ENCODE results near the gene MTRF1L. TPM values are rescaled to one million over a fixed set of nuclear protein-coding genes. Genes with fewer than 3 reads are reported as not detected.

The MTRF1L gene
- total RNA-seq, 1 experiment from 2014 or later: 26.5 TPM

GRCh38 chr6:152943260-152943897 lies 59.1 kb downstream of the MTRF1L start:
- no peak overlapping the region for H3K23ac ChIP-seq (ENCODE audit: insufficient read length, low read depth, low read length)
- no peaks in the 10 kb centered on the region for H4K20me1 ChIP-seq (ENCODE audit: control insufficient read depth, insufficient read depth, insufficient read length)
- no peaks in the 10 kb centered on the region for H3K23me2 ChIP-seq (ENCODE audit: insufficient read length, low read depth, low read length, poor library complexity, severe bottlenecking)
- H3K27me3 ChIP-seq (ENCODE audit: insufficient read depth, low read length): no peaks in the 10 kb centered on the region
- no peak for DNase-seq
- H2BK20ac ChIP-seq (ENCODE audit: low read depth, low read length, poor library complexity, severe bottlenecking): no peak overlapping the region
- H4K91ac ChIP-seq (ENCODE audit: insufficient read length, low read depth, low read length): no peak overlapping the region
- no peak overlapping the region for H2BK12ac ChIP-seq (ENCODE audit: insufficient read length, low read depth, low read length)
- H3K18ac ChIP-seq (ENCODE audit: insufficient read length, low read depth, low read length): no peak overlapping the region
- no peak overlapping the region for H3K27ac ChIP-seq (ENCODE audit: insufficient read length, low read depth, low read length)
- no peak overlapping the region for H3K56ac ChIP-seq (ENCODE audit: insufficient read length, low read depth, low read length)
- Mint-ChIP-seq H3K9me3 (no peaks in the 10 kb centered on the region; a peak in 1 of 5 replicates), H3K36me3 (ENCODE audit: insufficient read depth in 1 of 3, low read depth in 3 of 3) (no peaks in the 10 kb centered on the region), H3K4me3 (no peak overlapping the region), H3K4me1 (peaks cover 7 to 8% of the 10 kb centered on the region in 2 experiments), H3K27ac (no peak overlapping the region), H3K27me3 (ENCODE audit: low read depth) (no peaks in the 10 kb centered on the region)
- no CpG with 5 or more reads among the region's 2 CpGs for WGBS (ENCODE audit: extremely low coverage, insufficient read length, low lambda C conversion rate)
- H3K9me3 ChIP-seq (ENCODE audit: control insufficient read depth, low read depth, low read length): no peaks in the 10 kb centered on the region
- H2BK5ac ChIP-seq (ENCODE audit: insufficient read length, low read length): no peak overlapping the region
- no peaks in the 10 kb centered on the region for H3K79me1 ChIP-seq (ENCODE audit: insufficient read depth, low read depth, low read length, poor library complexity, severe bottlenecking)
- no peak overlapping the region for H3K9ac ChIP-seq (ENCODE audit: extremely low read depth, insufficient read length, low read length)
- H3K4me2 ChIP-seq (ENCODE audit: insufficient read depth, insufficient read length, low read length): no peak overlapping the region
- no peak overlapping the region for H2AFZ ChIP-seq (ENCODE audit: low read length)
- H3K14ac ChIP-seq (ENCODE audit: insufficient read depth, low read length): no peak overlapping the region
- no peaks in the 10 kb centered on the region for H3K4me1 ChIP-seq (ENCODE audit: insufficient read depth, low read length)
- no peak overlapping the region for H3K4ac ChIP-seq (ENCODE audit: low read depth, low read length)
- H4K8ac ChIP-seq (replicated peaks; ENCODE audit: insufficient read length, low read depth, low read length): no peak overlapping the region
- TF ChIP-seq CTCF (conservative IDR thresholded peaks at IDR 0.05): no peak
- no peaks in the 10 kb centered on the region for H3K79me2 ChIP-seq (ENCODE audit: insufficient read depth, low read length)
- H2BK120ac ChIP-seq (ENCODE audit: low read depth, low read length, poor library complexity, severe bottlenecking): no peak overlapping the region
- H2AK5ac ChIP-seq (ENCODE audit: insufficient read length, low read length): no peak overlapping the region
- no peak overlapping the region for H2BK15ac ChIP-seq (ENCODE audit: low read depth, low read length)
- no peak overlapping the region for H3T11ph ChIP-seq (ENCODE audit: low read length)
- no peak overlapping the region for H4K5ac ChIP-seq (ENCODE audit: insufficient read length, low read depth, low read length)

All from H9 (cell line).